Natural killer cell (primary cell): ENCODE results near the gene MYO5A. TPM values are rescaled to one million over a fixed set of nuclear protein-coding genes. Genes with fewer than 3 reads are reported as not detected.
A peak's percentile ranks its signal among the peaks of the same experiment; 100 is the strongest.

Experiments used
- ATAC-seq, 3 donors: fragments of 150-1000 bp in 2 of 3; fragments of 200-7000 bp in 1 of 3; cut with Tn5 transposase; 1 replicate in 1 of 3; 2 replicates in 2 of 3; pipeline ENCODE4 v1.10.0; 2021; ENCODE audit warnings: mild to moderate bottlenecking in 2 of 3, moderate library complexity in 2 of 3
- DNase-seq, 2 donors: peaks; one replicate each; pipeline versions ENCODE4 v3.0.0 to v3.0.0-alpha.2; 2013 to 2021; ENCODE audit warnings: mixed read lengths in 1 of 2
- H3K27ac ChIP-seq: one replicate; pipeline ENCODE4 v1.5.1; 2013; ENCODE audit warnings: mild to moderate bottlenecking, low read length
- H3K27me3 ChIP-seq: one replicate; pipeline ENCODE4 v1.6.1; 2013; ENCODE audit warnings: low read length; ENCODE audit not compliant: control insufficient read depth, insufficient read depth
- H3K36me3 ChIP-seq: one replicate; pipeline ENCODE4 v1.6.1; 2013; ENCODE audit warnings: low read length; ENCODE audit not compliant: control insufficient read depth, insufficient read depth
- H3K4me1 ChIP-seq: one replicate; pipeline ENCODE4 v1.6.1; 2013; ENCODE audit warnings: low read length; ENCODE audit not compliant: control insufficient read depth, insufficient read depth
- H3K4me3 ChIP-seq: one replicate; pipeline ENCODE4 v1.5.1; 2013; ENCODE audit warnings: low read length
- H3K9me3 ChIP-seq: one replicate; pipeline ENCODE4 v1.6.1; 2013; ENCODE audit warnings: low read length; ENCODE audit not compliant: control insufficient read depth, insufficient read depth
- H3K27ac Mint-ChIP-seq, 2 donors: one replicate each; pipeline ENCODE4 v1.8.0; 2022; ENCODE audit warnings: mild to moderate bottlenecking in 2 of 2, mixed read lengths in 2 of 2, moderate library complexity in 1 of 2
- H3K27me3 Mint-ChIP-seq, 2 donors: one replicate each; pipeline ENCODE4 v1.8.0; 2022; ENCODE audit warnings: low read depth in 2 of 2, mixed read lengths in 2 of 2
- H3K36me3 Mint-ChIP-seq: one replicate; pipeline ENCODE4 v1.8.0; 2022; ENCODE audit warnings: mixed read lengths
- H3K4me1 Mint-ChIP-seq, 2 donors: one replicate each; pipeline ENCODE4 v1.8.0; 2022; ENCODE audit warnings: mixed read lengths in 2 of 2
- H3K4me3 Mint-ChIP-seq: one replicate; pipeline ENCODE4 v1.8.0; 2022; ENCODE audit warnings: mild to moderate bottlenecking, moderate library complexity, mixed read lengths
- H3K9me3 Mint-ChIP-seq, 2 donors: one replicate each; pipeline ENCODE4 v1.8.0; 2022; ENCODE audit warnings: mixed read lengths in 2 of 2
- CTCF ChIP-seq: fragments of 200-600 bp; IDR thresholded peaks from one replicate; pipeline ENCODE4 v1.8.0; 2022; ENCODE audit warnings: antibody characterized with exemption
- WGBS: methylation state at CpG from one replicate; pipeline ENCODE4 v1.1.7; 2013; ENCODE audit warnings: missing lambda C conversion rate; ENCODE audit not compliant: insufficient coverage; 5-methylcytosine and 5-hydroxymethylcytosine counted together
- intact Hi-C: fragments of 100-400 bp; cut with micrococcal nuclease; formaldehyde crosslinking; loops from one replicate; pipeline ENCODE4 v1.14.2; 2022
- total RNA-seq, 4 donors: library from RNA; stranded (reverse); fragments of 120-200 nt in 1 of 4; gene quantifications; one replicate each; pipeline versions ENCODE4 v1.2.3 to v1.2.4, GENCODE V29; 2013 to 2022

Gene MYO5A
- total RNA-seq, 3 donors from 2014 or later (not counting 1 experiment from before 2014, with no cell fraction given), result 42.8 to 51.5 (median 44.4) TPM

DNA sequence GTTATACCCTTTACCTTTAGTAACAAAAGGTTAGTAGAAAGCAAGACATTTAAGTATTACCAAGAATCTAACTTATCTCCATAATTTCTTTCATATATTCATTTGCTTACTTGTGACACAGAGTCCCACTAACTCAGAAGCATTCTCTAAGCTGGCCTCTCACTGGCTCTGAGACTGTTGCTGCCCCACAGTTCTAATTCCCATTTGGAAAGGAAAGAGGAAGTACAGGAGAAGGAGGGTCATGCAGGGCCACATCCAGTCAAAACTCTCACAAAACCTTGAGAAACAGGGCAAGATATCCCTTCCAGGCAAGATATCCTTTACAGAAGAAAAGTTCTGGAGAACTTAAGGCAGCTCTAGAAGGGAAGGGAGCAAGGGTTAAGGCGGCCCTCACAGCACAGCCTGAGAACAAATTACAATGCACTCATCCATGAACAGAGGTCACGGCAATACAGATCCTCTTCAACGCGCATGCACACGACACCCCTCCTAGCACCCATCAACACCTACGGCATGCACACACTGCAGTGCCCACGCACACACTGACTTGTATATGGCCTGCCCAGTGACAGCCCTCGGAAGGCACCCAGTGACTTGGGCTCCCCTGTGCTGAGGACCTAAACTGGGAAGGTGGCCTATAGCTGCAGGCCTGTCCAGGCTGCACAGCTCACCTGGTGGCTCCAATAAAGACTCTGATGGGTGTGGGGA, 220.1 kb downstream of the MYO5A start:
- peaks cover 5 to 15% of the 10 kb centered on the region in 2 donors for H3K4me1 Mint-ChIP-seq
- no peaks in the 10 kb centered on the region for H3K27me3 Mint-ChIP-seq
- no peak for TF ChIP-seq CTCF
- no peak overlapping the region for H3K4me3 ChIP-seq
- DNase-seq (no peak), ATAC-seq (peak in 1 of 3 donors; percentile 21)
- H3K36me3 Mint-ChIP-seq, result peaks cover 22% of the 10 kb centered on the region
- H3K27ac Mint-ChIP-seq, result no peak overlapping the region
- H3K36me3 ChIP-seq, result peaks cover 19% of the 10 kb centered on the region
- H3K4me1 ChIP-seq, result no peaks in the 10 kb centered on the region
- H3K27ac ChIP-seq, result no peak overlapping the region
- intact Hi-C loops, result no loop called here
- 88% methylated on average over 8 of the region's 8 CpGs for WGBS
- no peaks in the 10 kb centered on the region for H3K9me3 Mint-ChIP-seq
- no peak overlapping the region for H3K4me3 Mint-ChIP-seq
- no peaks in the 10 kb centered on the region for H3K27me3 ChIP-seq
- no peaks in the 10 kb centered on the region for H3K9me3 ChIP-seq

GRCh38 chr15:52307847-52308246, 220.8 kb downstream of the MYO5A start:
- ATAC-seq (no peak), DNase-seq (no peak)
- Histone ChIP-seq H3K36me3 (peaks cover 13% of the 10 kb centered on the region), H3K27me3 (no peaks in the 10 kb centered on the region), H3K27ac (no peak overlapping the region), H3K4me3 (no peak overlapping the region), H3K4me1 (no peaks in the 10 kb centered on the region), H3K9me3 (no peaks in the 10 kb centered on the region)
- no peaks in the 10 kb centered on the region for H3K27me3 Mint-ChIP-seq
- H3K4me1 Mint-ChIP-seq, result peaks cover 5 to 15% of the 10 kb centered on the region in 2 donors
- H3K36me3 Mint-ChIP-seq, result peaks cover 15% of the 10 kb centered on the region
- no peaks in the 10 kb centered on the region for H3K9me3 Mint-ChIP-seq
- intact Hi-C loops, result no loop called here
- no peak overlapping the region for H3K4me3 Mint-ChIP-seq
- no peak overlapping the region for H3K27ac Mint-ChIP-seq
- WGBS, result no CpG with 5 or more reads among the region's 4 CpGs
- no peak for TF ChIP-seq CTCF

- DNase-seq (no peak), ATAC-seq (no peak)
- Histone ChIP-seq H3K9me3 (no peaks in the 10 kb centered on the region), H3K4me1 (no peaks in the 10 kb centered on the region), H3K27me3 (no peaks in the 10 kb centered on the region), H3K4me3 (no peak overlapping the region), H3K27ac (no peak overlapping the region), H3K36me3 (peaks cover 10% of the 10 kb centered on the region)
- H3K36me3 Mint-ChIP-seq, result peaks cover 13% of the 10 kb centered on the region
- intact Hi-C loops, result no loop called here
- no peak for TF ChIP-seq CTCF
- H3K4me3 Mint-ChIP-seq, result no peak overlapping the region
- no peak overlapping the region for H3K27ac Mint-ChIP-seq
- no peaks in the 10 kb centered on the region for H3K9me3 Mint-ChIP-seq
- no peaks in the 10 kb centered on the region for H3K27me3 Mint-ChIP-seq
- H3K4me1 Mint-ChIP-seq, result peaks cover 5 to 15% of the 10 kb centered on the region in 2 donors
- 93% methylated on average over 1 of the region's 1 CpG for WGBS
Observed at GRCh38 chr15:52306270-52306669, 222.4 kb downstream of the MYO5A start.
